HS-27A (cell line): Measurements from ENCODE around the gene KCNK2.

ENCODE experiments used
- DNase-seq: peaks from one replicate; pipeline ENCODE4 v3.0.0-alpha.2; 2012; ENCODE audit warnings: low read depth, missing footprints

Gene KCNK2

DNA sequence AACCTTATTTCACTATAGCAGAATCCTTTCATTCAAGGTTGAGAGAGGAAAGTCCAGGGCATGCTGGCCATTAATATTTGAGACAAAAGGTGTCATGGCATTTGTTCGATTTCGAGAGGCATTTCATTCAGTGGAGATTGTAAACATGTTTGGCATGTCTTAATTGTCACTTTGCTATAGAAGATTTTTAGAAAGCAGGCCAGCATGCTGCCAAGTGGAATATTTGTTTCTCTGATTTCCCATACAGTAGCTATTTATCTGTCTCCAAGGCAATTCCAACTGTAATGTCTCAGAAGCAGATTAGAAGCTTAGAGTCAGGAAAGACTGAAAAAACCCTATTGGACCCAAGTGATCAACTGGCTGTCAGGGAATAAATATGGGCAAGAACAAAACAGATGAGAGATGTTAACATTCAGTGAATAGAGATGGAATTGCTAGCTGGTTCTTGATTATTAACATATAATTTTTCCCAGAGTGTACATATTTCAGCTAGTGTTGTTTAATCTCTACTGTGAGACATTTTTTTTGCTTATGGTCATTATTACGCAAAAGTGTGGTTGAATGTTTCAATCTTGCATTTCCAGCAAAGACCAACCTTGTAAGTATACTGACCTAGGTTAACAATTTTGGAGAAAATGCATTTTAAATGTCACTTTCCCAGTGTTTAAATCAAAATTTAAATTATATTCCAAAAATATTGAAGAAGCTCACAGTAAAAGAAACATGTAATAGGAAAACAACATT lies 174.6 kb downstream of the KCNK2 start:
- no peak for DNase-seq

GRCh38 chr1:215260711-215261110 lies 178.2 kb downstream of the KCNK2 start:
- DNase-seq = no peak

GRCh38 chr1:215262106-215262505 lies 179.6 kb downstream of the KCNK2 start:
- no peak for DNase-seq

- DNase-seq = no peak
These were observed 181.1 kb downstream of the KCNK2 start for GRCh38 chr1:215263636-215264035.

DNA sequence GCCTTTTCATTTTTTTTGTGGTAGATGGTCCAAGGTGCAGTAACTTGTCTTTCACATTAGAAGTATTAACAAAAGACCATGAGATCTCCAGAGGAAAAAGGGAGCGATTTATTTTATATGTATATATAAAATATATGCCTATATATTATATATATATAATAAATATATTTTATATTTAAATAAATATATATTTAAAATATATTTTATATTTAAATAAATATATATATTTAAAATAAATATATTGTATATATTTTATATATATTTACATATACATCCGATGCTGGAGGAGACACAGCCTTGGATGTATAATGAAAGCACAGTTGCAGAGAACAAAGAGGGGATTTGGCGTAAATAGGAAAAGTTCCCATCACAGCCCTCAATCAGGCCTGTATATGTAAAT lies 182.1 kb downstream of the KCNK2 start:
- no peak for DNase-seq

DNA sequence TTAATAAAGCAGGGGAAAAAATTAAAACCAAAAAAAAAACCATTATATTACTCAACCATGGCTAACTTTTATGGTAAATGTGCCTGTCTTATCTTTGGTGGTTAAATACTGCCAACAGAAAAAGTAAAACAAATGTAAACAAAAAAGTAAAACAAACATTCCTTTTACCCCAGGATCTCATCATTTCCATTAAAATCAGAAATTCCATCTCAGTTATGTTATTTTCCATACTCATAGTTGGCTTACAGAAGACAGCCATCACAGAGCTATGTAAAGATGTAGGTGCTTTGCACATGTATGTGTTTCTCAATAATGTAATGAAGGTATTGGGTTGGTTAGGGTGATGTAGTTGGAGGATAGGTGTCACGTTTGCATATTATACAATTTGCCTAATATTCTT lies 185.0 kb downstream of the KCNK2 start:
- no peak for DNase-seq

DNA sequence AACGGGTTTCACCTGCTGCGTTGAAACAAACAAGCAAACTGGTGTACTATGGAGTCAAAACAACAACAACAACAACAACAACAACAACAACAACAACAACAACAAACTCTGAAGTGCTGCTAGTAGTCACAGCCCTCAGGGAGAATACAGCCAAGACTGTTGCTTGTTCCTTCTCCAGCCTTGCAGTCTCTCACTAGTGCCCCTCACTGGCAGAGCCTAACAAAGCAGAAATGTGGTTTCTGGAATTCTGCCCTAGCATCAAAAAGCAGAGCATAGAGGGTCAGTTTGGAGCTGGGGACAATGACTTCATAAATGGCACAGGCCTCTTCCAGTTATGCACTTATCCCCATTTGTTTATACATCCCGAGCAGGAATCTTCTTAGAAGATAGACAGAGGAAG lies 187.4 kb downstream of the KCNK2 start:
- no peak for DNase-seq

DNA sequence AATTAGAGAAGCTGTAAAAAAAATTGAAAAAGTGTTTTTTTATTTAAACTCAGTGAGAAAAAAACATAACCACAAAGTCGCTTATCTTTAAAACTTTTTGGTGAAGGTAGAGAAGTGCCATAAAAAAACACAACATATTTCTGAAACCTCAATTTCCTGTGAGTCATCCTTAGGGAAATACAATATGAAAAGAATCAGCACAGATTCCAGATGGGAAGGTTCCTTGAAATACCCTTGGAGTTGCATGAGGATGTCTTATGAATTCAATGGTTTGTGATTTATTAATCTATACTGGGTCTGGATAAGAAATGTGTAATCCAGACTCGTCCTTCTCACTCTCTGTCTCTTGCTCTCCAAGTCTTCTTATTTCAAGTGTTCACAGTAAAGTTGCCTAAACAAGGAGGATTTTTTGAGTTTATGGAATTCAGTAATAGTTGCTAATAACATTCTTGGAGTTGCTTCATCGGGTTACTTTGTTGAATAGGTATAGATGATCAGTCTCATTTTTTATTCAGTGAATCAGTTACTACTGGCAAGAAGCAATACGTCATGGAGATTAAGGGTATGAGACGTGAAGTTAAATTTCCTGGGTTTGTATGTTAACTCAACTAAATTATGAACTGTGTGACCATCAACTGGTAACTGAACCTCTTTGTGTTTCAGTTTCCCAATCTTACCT lies 191.4 kb downstream of the KCNK2 start:
- DNase-seq = peak; percentile 70

DNA sequence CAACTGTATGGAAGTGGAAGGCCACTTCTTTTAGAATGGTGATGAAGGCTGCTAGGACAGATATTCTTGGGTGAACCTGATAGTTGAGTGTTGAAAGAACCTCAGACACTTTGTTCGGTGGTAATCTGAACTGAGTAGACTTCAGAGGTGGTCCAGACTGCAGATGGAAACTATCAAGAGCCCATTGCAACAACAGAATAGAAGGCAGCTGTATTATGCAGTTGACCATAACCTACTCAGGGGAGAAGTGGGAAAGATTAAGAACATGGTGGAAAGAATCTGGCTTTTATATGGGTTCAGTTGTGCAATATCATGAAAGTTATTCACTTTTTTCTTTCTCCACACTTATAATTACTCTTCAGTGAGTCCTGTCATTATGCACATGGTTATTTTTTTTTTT lies 194.0 kb downstream of the KCNK2 start:
- no peak for DNase-seq

- DNase-seq = no peak
These were observed 195.0 kb downstream of the KCNK2 start for GRCh38 chr1:215277532-215277931.

DNA sequence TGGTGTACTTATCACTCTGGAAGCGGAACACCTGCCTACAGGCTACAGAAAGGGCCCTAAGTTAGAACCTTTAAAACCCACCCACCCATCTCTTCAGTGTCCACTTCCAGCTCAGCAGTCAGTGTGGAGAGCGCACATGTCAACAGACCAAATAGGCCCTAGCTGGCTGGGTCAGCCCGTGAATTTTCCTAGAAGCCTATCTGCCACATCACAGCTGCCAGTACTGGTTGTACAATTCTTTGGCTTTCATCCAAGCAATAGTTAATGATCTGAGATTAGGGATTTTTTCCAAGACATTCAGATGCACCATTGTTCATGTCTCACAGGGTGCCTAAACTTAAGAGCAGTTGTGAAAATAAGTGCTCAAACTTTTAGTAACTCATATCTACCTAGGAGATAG lies 197.1 kb downstream of the KCNK2 start:
- no peak for DNase-seq

GRCh38 chr1:215282557-215282956 lies 200.0 kb downstream of the KCNK2 start:
- DNase-seq = no peak

- no peak for DNase-seq
These were observed 202.7 kb downstream of the KCNK2 start for GRCh38 chr1:215285013-215285800.
